Endothelial cell of umbilical vein (primary cell): Measurements from ENCODE around the gene PPCDC. TPM values are rescaled to one million over a fixed set of nuclear protein-coding genes. Genes with fewer than 3 reads are reported as not detected.

Experiments used
- BruUV-seq: library from RNA; stranded (reverse); fragments of 400-500 nt; replicated peaks from 2 replicates; lab custom pipeline; 2021; lab: Mats Ljungman, UMichigan
- CTCF ChIA-PET: fragments of 300-600, 350-600 bp; sonication (Branson Sonifier 250); formaldehyde crosslinking; loops from one replicate; lab custom pipeline; 2021; ENCODE audit warnings: antibody characterized with exemption, inconsistent platforms; lab: Charles Lee
- POLR2A ChIA-PET: fragments of 300-600, 350-600 bp; sonication (Branson Sonifier 250); formaldehyde crosslinking; loops from one replicate; lab custom pipeline; 2021; ENCODE audit warnings: antibody characterized with exemption, inconsistent platforms; lab: Charles Lee
- DNase-seq: peaks from one replicate; pipeline ENCODE4 v3.0.0-alpha.2; 2011; ENCODE audit warnings: low read depth, low spot score
- FAIRE-seq: peaks from 2 replicates; lab custom pipeline; 2011; peaks lifted over from hg19 to GRCh38; lab: Jason Lieb, UNC
- H2AFZ ChIP-seq: 2 replicates; pipeline ENCODE4 v1.6.0; 2012; ENCODE audit warnings: low read depth, low read length, control low read depth, inconsistent platforms
- H3K27ac ChIP-seq: 2 replicates; pipeline ENCODE4 v1.5.1; 2011; ENCODE audit warnings: low read depth, mild to moderate bottlenecking, control low read depth, low read length, moderate library complexity; ENCODE audit not compliant: insufficient read depth
- H3K27me3 ChIP-seq, 2 experiments: 2 replicates each; pipeline versions ENCODE4 v1.6.0 to v1.6.1; 2011; ENCODE audit warnings: low read length in 2 of 2, mixed read lengths in 1 of 2; ENCODE audit not compliant: control insufficient read depth in 2 of 2, insufficient read depth in 2 of 2
- H3K36me3 ChIP-seq, 2 experiments: 2 replicates in 1 of 2; 3 replicates in 1 of 2; pipeline ENCODE4 v1.5.1; 2011; ENCODE audit warnings: low read length in 2 of 2, mild to moderate bottlenecking in 1 of 2, moderate library complexity in 1 of 2; ENCODE audit not compliant: control insufficient read depth in 2 of 2, insufficient read depth in 2 of 2; ENCODE audit errors: extremely low read depth in 1 of 2
- H3K4me1 ChIP-seq: 3 replicates; pipeline ENCODE4 v1.5.1; 2011; ENCODE audit warnings: mild to moderate bottlenecking, low read length; ENCODE audit not compliant: control insufficient read depth, insufficient read depth; ENCODE audit errors: extremely low read depth
- H3K4me2 ChIP-seq: 2 replicates; pipeline ENCODE4 v1.6.1; 2011; ENCODE audit warnings: low read length, control low read depth, mixed read lengths; ENCODE audit not compliant: insufficient read depth
- H3K4me3 ChIP-seq, 3 experiments: fragments of 200-600 bp in 1 of 3; sonication (generic), shearing (Covaris generic) in 1 of 3; replicated peaks in 1 of 3; 2 replicates each; pipeline ENCODE4 v1.5.1; 2011 to 2016; ENCODE audit warnings: control low read depth in 3 of 3, low read length in 3 of 3, mild to moderate bottlenecking in 2 of 3, inconsistent platforms in 1 of 3, low read depth in 1 of 3, moderate library complexity in 1 of 3; ENCODE audit not compliant: insufficient read depth in 1 of 3
- H3K79me2 ChIP-seq: 2 replicates; pipeline ENCODE4 v1.6.0; 2012; ENCODE audit warnings: low read length, inconsistent platforms; ENCODE audit not compliant: control insufficient read depth, insufficient read depth
- H3K9ac ChIP-seq: replicated peaks from 2 replicates; pipeline ENCODE3; 2011; ENCODE audit warnings: low read length, control low read depth; ENCODE audit not compliant: insufficient read depth; ENCODE audit errors: extremely low read depth
- H3K9me1 ChIP-seq: replicated peaks from 3 replicates; pipeline ENCODE4 v1.6.0; 2011; ENCODE audit warnings: mild to moderate bottlenecking, low read length; ENCODE audit not compliant: control insufficient read depth, insufficient read depth; ENCODE audit errors: extremely low read depth
- H3K9me3 ChIP-seq: replicated peaks from 2 replicates; pipeline ENCODE4 v1.5.1; 2012; ENCODE audit warnings: low read length, inconsistent platforms; ENCODE audit not compliant: control insufficient read depth, insufficient read depth
- H4K20me1 ChIP-seq: replicated peaks from 2 replicates; pipeline ENCODE3; 2011; ENCODE audit warnings: mild to moderate bottlenecking, low read length; ENCODE audit not compliant: control insufficient read depth, insufficient read depth; ENCODE audit errors: extremely low read depth
- EZH2 ChIP-seq: IDR thresholded peaks from 2 replicates; pipeline ENCODE4 v1.6.1; 2012; ENCODE audit warnings: borderline replicate concordance, low read depth, mild to moderate bottlenecking, moderate library complexity, low read length, inconsistent platforms; ENCODE audit not compliant: severe bottlenecking
- FOS ChIP-seq: IDR thresholded peaks from 2 replicates; pipeline ENCODE4 v1.6.1; 2011; ENCODE audit warnings: mild to moderate bottlenecking, low read length, moderate library complexity, borderline replicate concordance; ENCODE audit not compliant: insufficient read depth
- JUN ChIP-seq: IDR thresholded peaks from 2 replicates; pipeline ENCODE4 v1.6.1; 2011; ENCODE audit warnings: borderline replicate concordance, low read depth; ENCODE audit not compliant: insufficient read length, insufficient read depth
- MAX ChIP-seq: IDR thresholded peaks from 2 replicates; pipeline ENCODE4 v1.6.1; 2011; ENCODE audit not compliant: insufficient read depth, insufficient read length
- MYC ChIP-seq: IDR thresholded peaks from one replicate; pipeline ENCODE4 v1.6.1; 2011; ENCODE audit warnings: mild to moderate bottlenecking, low read depth, low read length
- POLR2A ChIP-seq: IDR thresholded peaks from 2 replicates; pipeline ENCODE4 v1.6.1; 2012; ENCODE audit warnings: low read depth, mild to moderate bottlenecking, control low read depth, low read length
- POLR2AphosphoS5 ChIP-seq: IDR thresholded peaks from 2 replicates; pipeline ENCODE4 v1.6.1; 2012; ENCODE audit warnings: low read depth, mild to moderate bottlenecking, control low read depth, low read length, moderate library complexity; ENCODE audit not compliant: insufficient read depth
- dilution Hi-C: fragments of 300-500 bp; cut with MboI; formaldehyde crosslinking; loops from one replicate; pipeline ENCODE4 v1.15.0; 2019; ENCODE audit warnings: low sequenced_read_pairs; ENCODE audit not compliant: extremely low pct_ligation_motif_present
- intact Hi-C: fragments of 100-400 bp; cut with micrococcal nuclease; formaldehyde crosslinking; loops from one replicate; pipeline ENCODE4 v1.10.0; 2022
- polyA plus RNA-seq, 4 experiments: library from polyadenylated mRNA; depleted of rRNA in 3 of 4; stranded (reverse) in 3 of 4; unstranded in 1 of 4; fragments of >200 nt; gene quantifications; 2 replicates each; pipeline versions ENCODE4 v1.2.1 to v1.2.3, GENCODE V29; 2011 to 2012; ENCODE audit warnings: missing spikeins in 1 of 4
- total RNA-seq: library from RNA; stranded (reverse); gene quantifications from 2 replicates; pipeline ENCODE4 v1.2.3, GENCODE V29; 2021

PPCDC gene
- total and polyA plus RNA-seq, 2 donors (not counting 3 experiments of a cell fraction or from before 2014, with no cell fraction given): 14.5 to 21.4 TPM

GRCh38 chr15:75023872-75024636 lies 664 bp downstream of the PPCDC start:
- no peaks in the 10 kb centered on the region for H3K9me1 ChIP-seq
- peak overlapping the region; percentile 62 to 88 (median 81) for H3K4me3 ChIP-seq
- peaks cover 2% of the 10 kb centered on the region for H3K4me1 ChIP-seq
- peaks cover 3% of the 10 kb centered on the region for H3K79me2 ChIP-seq
- no peaks in the 10 kb centered on the region for H3K36me3 ChIP-seq
- DNase-seq (peak; percentile 42), FAIRE-seq (no peak)
- peak overlapping the region; percentile 80 for H3K27ac ChIP-seq
- H3K9me3 ChIP-seq: no peaks in the 10 kb centered on the region
- TF ChIP-seq POLR2A: no peak
- TF ChIP-seq POLR2AphosphoS5: no peak
- intact Hi-C loops: loop anchor here (2.0 to 10.0 kb wide), 4 partner anchors 27 to 603 kb away; partner anchors contain the start of gene SNUPN
- H4K20me1 ChIP-seq: no peaks in the 10 kb centered on the region
- BruUV-seq: TSS peak; percentile 83
- peak overlapping the region; percentile 94 for H3K9ac ChIP-seq
- H2AFZ ChIP-seq: peak overlapping the region; percentile 68
- ChIA-PET POLR2A (interaction anchor here (0.7 to 1.5 kb wide), 4 partner anchors 102 to 185 kb away, joined by 3 to 5 read pairs (median 4); partner anchors contain the start of gene C15orf39), CTCF (interaction anchor here (0.9 to 3.4 kb wide), 10 partner anchors 13 to 344 kb away, joined by 3 to 12 read pairs (median 4); partner anchors contain the start of genes C15orf39, RPP25 and SCAMP5)
- dilution Hi-C loops: no loop called here
- H3K4me2 ChIP-seq: peak overlapping the region; percentile 62
- no peaks in the 10 kb centered on the region for H3K27me3 ChIP-seq

- H3K27ac ChIP-seq: no peak overlapping the region
- H3K79me2 ChIP-seq: peaks cover 3% of the 10 kb centered on the region
- intact Hi-C loops (loop anchor here (5.0 to 10.0 kb wide), 4 partner anchors 250 to 657 kb away; partner anchors contain the start of gene SIN3A), dilution Hi-C loops (no loop called here)
- peaks cover 13% of the 10 kb centered on the region for H3K4me1 ChIP-seq
- no peaks in the 10 kb centered on the region for H3K9me1 ChIP-seq
- POLR2A ChIA-PET: no interaction called here
- CTCF ChIA-PET: interaction anchor here (0.9 to 3.4 kb wide), 3 partner anchors 18 to 179 kb away, joined by 3 to 12 read pairs (median 10); partner anchors contain the start of gene C15orf39
- no peaks in the 10 kb centered on the region for H4K20me1 ChIP-seq
- no peak overlapping the region for H3K9ac ChIP-seq
- H3K36me3 ChIP-seq: no peaks in the 10 kb centered on the region
- BruUV-seq: no TSS peak
- no peak overlapping the region for H3K4me3 ChIP-seq
- FAIRE-seq (no peak), DNase-seq (no peak)
- no peak overlapping the region for H3K4me2 ChIP-seq
- H3K27me3 ChIP-seq: no peaks in the 10 kb centered on the region
- no peak overlapping the region for H2AFZ ChIP-seq
- TF ChIP-seq JUN (no peak), FOS (no peak), MAX (no peak), MYC (no peak), EZH2 (no peak)
- H3K9me3 ChIP-seq: no peaks in the 10 kb centered on the region
These were observed 1.7 kb downstream of the PPCDC start for GRCh38 chr15:75025107-75025506.
